Esophagus muscularis mucosa (tissue), 4 donors: ENCODE results near the gene ATP6V0E1.

Experiments
- EP300 ChIP-seq: sonication (generic); formaldehyde crosslinking; IDR thresholded peaks from one replicate; pipeline ENCODE4 v1.6.1; 2017; ENCODE audit warnings: antibody characterized with exemption
- POLR2A ChIP-seq: fragments of 450-650 bp; IDR thresholded peaks from one replicate; pipeline ENCODE4 v1.6.1; 2017; ENCODE audit warnings: antibody characterized with exemption, moderate library complexity, mild to moderate bottlenecking, low read depth
- POLR2AphosphoS5 ChIP-seq, 2 donors: sonication (generic); formaldehyde crosslinking; IDR thresholded peaks; one replicate each; pipeline ENCODE4 v1.6.1; 2017; ENCODE audit warnings: antibody characterized with exemption in 2 of 2
- TF ChIP-seq, protein P1 (sequence below), 3 experiments: fragments of 200-600 bp in 2 of 3; fragments of 450-650 bp in 1 of 3; sonication (generic) in 2 of 3; IDR thresholded peaks; one replicate each; pipeline ENCODE4 v1.5.1; 2017 to 2019; ENCODE audit warnings: antibody characterized with exemption in 3 of 3, mild to moderate bottlenecking in 2 of 3, moderate library complexity in 1 of 3

DNA sequence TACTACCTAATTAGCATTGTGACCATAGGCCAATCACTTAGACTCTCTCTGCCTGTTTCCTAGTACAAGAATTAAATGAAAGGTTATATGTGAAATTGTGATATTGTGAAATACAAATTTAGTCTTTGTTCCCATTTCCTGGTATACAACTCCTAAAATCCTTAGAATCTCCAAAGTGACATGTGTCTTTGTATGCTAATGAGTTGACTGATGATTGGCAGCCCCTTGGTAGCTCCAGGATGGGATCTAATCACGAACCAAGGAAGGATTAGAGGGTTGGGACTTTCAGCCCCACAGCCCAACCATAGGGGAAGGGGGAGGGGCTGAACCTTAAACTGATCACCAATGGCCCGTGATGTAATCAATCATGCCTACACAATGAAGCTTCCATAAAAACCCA lies 31.6 kb downstream of the ATP6V0E1 start:
- TF ChIP-seq POLR2A = no peak
- TF ChIP-seq, protein P1, sequence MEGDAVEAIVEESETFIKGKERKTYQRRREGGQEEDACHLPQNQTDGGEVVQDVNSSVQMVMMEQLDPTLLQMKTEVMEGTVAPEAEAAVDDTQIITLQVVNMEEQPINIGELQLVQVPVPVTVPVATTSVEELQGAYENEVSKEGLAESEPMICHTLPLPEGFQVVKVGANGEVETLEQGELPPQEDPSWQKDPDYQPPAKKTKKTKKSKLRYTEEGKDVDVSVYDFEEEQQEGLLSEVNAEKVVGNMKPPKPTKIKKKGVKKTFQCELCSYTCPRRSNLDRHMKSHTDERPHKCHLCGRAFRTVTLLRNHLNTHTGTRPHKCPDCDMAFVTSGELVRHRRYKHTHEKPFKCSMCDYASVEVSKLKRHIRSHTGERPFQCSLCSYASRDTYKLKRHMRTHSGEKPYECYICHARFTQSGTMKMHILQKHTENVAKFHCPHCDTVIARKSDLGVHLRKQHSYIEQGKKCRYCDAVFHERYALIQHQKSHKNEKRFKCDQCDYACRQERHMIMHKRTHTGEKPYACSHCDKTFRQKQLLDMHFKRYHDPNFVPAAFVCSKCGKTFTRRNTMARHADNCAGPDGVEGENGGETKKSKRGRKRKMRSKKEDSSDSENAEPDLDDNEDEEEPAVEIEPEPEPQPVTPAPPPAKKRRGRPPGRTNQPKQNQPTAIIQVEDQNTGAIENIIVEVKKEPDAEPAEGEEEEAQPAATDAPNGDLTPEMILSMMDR (IDR thresholded peaks at IDR 0.05) = no peak
- TF ChIP-seq POLR2AphosphoS5 (IDR thresholded peaks at IDR 0.05) = no peak
- TF ChIP-seq EP300 = no peak
